ENCODE data around the gene EBF3. TPM values are rescaled to one million over a fixed set of nuclear protein-coding genes. Genes with fewer than 3 reads are reported as not detected.

The EBF3 gene
- total RNA-seq, 4 donors from 2014 or later = 0.77 to 10.7 (median 6.0) TPM

- no peak for DNase-seq
- no peak overlapping the region for H3K27ac ChIP-seq
- TF ChIP-seq POLR2A (IDR thresholded peaks at IDR 0.05) (no peak), CTCF (IDR thresholded peaks at IDR 0.05) (no peak)
- H3K36me3 ChIP-seq = no peaks in the 10 kb centered on the region
- H3K27me3 ChIP-seq = no peaks in the 10 kb centered on the region
- intact Hi-C loops (cut with DNase I; ENCODE audit: low total_unique reads) = no loop called here
- H3K4me3 ChIP-seq = no peak overlapping the region
- H3K4me1 ChIP-seq = no peaks in the 10 kb centered on the region
- H3K9me3 ChIP-seq = peaks cover 0 to 21% of the 10 kb centered on the region in 2 donors
Observed at GRCh38 chr10:129799942-129800341, 164.1 kb downstream of the EBF3 start.

- Histone ChIP-seq H3K4me3 (no peak overlapping the region), H3K9me3 (peaks cover 0 to 4% of the 10 kb centered on the region in 2 donors), H3K27ac (no peak overlapping the region), H3K27me3 (no peaks in the 10 kb centered on the region), H3K36me3 (no peaks in the 10 kb centered on the region), H3K4me1 (no peaks in the 10 kb centered on the region)
- intact Hi-C loops (cut with DNase I; ENCODE audit: low total_unique reads) = no loop called here
- no peak for TF ChIP-seq CTCF (IDR thresholded peaks at IDR 0.05)
- no peak for TF ChIP-seq POLR2A (IDR thresholded peaks at IDR 0.05)
- no peak for DNase-seq
Observed at GRCh38 chr10:129796710-129797420, 167.2 kb downstream of the EBF3 start.

- H3K27me3 ChIP-seq = no peaks in the 10 kb centered on the region
- H3K27ac ChIP-seq = no peak overlapping the region
- TF ChIP-seq POLR2A (IDR thresholded peaks at IDR 0.05) = no peak
- TF ChIP-seq CTCF (IDR thresholded peaks at IDR 0.05) = no peak
- DNase-seq = no peak
- no peaks in the 10 kb centered on the region for H3K4me1 ChIP-seq
- no peak overlapping the region for H3K4me3 ChIP-seq
- intact Hi-C loops (cut with DNase I; ENCODE audit: low total_unique reads) = no loop called here
- H3K36me3 ChIP-seq = no peaks in the 10 kb centered on the region
- H3K9me3 ChIP-seq = peaks cover 0 to 4% of the 10 kb centered on the region in 2 donors
Observed at GRCh38 chr10:129793996-129794395, 170.1 kb downstream of the EBF3 start.

GRCh38 chr10:129793479-129793878, 170.6 kb downstream of the EBF3 start:
- DNase-seq = no peak
- Histone ChIP-seq H3K4me1 (no peaks in the 10 kb centered on the region), H3K27ac (no peak overlapping the region), H3K27me3 (no peaks in the 10 kb centered on the region), H3K9me3 (peaks cover 0 to 3% of the 10 kb centered on the region in 2 donors), H3K36me3 (no peaks in the 10 kb centered on the region), H3K4me3 (no peak overlapping the region)
- TF ChIP-seq POLR2A (IDR thresholded peaks at IDR 0.05) = no peak
- TF ChIP-seq CTCF (IDR thresholded peaks at IDR 0.05) = no peak
- intact Hi-C loops (cut with DNase I; ENCODE audit: low total_unique reads) = no loop called here

GRCh38 chr10:129792864-129793263, 171.2 kb downstream of the EBF3 start:
- TF ChIP-seq POLR2A (IDR thresholded peaks at IDR 0.05) (no peak), CTCF (IDR thresholded peaks at IDR 0.05) (no peak)
- H3K4me3 ChIP-seq = no peak overlapping the region
- DNase-seq = no peak
- H3K36me3 ChIP-seq = no peaks in the 10 kb centered on the region
- H3K27me3 ChIP-seq = no peaks in the 10 kb centered on the region
- H3K4me1 ChIP-seq = no peaks in the 10 kb centered on the region
- intact Hi-C loops (cut with DNase I; ENCODE audit: low total_unique reads) = no loop called here
- H3K9me3 ChIP-seq = no peaks in the 10 kb centered on the region
- no peak overlapping the region for H3K27ac ChIP-seq
